IMR-90 (cell line): Measurements from ENCODE around the gene IQCB1. TPM values are rescaled to one million over a fixed set of nuclear protein-coding genes. Genes with fewer than 3 reads are reported as not detected.

Experiments used
- ATAC-seq: fragments of 200-7000 bp; cut with Tn5 transposase; 2 replicates; pipeline ENCODE4 v1.9.1; 2020; ENCODE audit warnings: low read depth, mild to moderate bottlenecking, moderate library complexity
- BruUV-seq: library from RNA; stranded (reverse); fragments of 400-500 nt; replicated peaks from 2 replicates; lab custom pipeline; 2021; lab: Mats Ljungman, UMichigan
- CTCF ChIA-PET: fragments of 300-600 bp; formaldehyde crosslinking; extraction: SDS; loops from one replicate; lab custom pipeline; 2021; ENCODE audit warnings: antibody characterized with exemption; lab: Yijun Ruan, JAX
- POLR2A ChIA-PET: fragments of 300-600 bp; sonication (Branson Sonifier 250); formaldehyde crosslinking; loops from one replicate; lab custom pipeline; 2022; ENCODE audit warnings: antibody characterized with exemption; ENCODE audit not compliant: unreplicated experiment; lab: Charles Lee
- DNase-seq: peaks from one replicate; pipeline ENCODE4 v3.0.0; 2013
- H2AFZ ChIP-seq: replicated peaks from 2 replicates; pipeline ENCODE3; 2013; ENCODE audit warnings: low read length, mild to moderate bottlenecking; ENCODE audit not compliant: poor library complexity
- H2AK5ac ChIP-seq: 2 replicates; pipeline ENCODE4 v1.6.1; 2013; ENCODE audit warnings: low read depth, low read length, inconsistent platforms
- H2AK9ac ChIP-seq: replicated peaks from 2 replicates; pipeline ENCODE3; 2013; ENCODE audit warnings: mild to moderate bottlenecking, low read depth, low read length, moderate library complexity; ENCODE audit not compliant: poor library complexity
- H2BK120ac ChIP-seq: 2 replicates; pipeline ENCODE4 v1.6.1; 2013; ENCODE audit warnings: low read depth, low read length, inconsistent platforms
- H2BK15ac ChIP-seq: 3 replicates; pipeline ENCODE4 v1.6.1; 2013; ENCODE audit warnings: low read depth, low read length, inconsistent platforms
- H2BK20ac ChIP-seq: 2 replicates; pipeline ENCODE4 v1.6.1; 2013; ENCODE audit warnings: low read depth, mild to moderate bottlenecking, inconsistent platforms, low read length, moderate library complexity
- H2BK5ac ChIP-seq: 2 replicates; pipeline ENCODE4 v1.6.1; 2013; ENCODE audit warnings: mild to moderate bottlenecking, low read depth, low read length, inconsistent platforms; ENCODE audit not compliant: poor library complexity, severe bottlenecking
- H3K14ac ChIP-seq: replicated peaks from 2 replicates; pipeline ENCODE4 v1.6.1; 2013; ENCODE audit warnings: low read depth, low read length, inconsistent platforms
- H3K18ac ChIP-seq: 2 replicates; pipeline ENCODE4 v1.6.1; 2013; ENCODE audit warnings: low read depth, low read length, control low read depth
- H3K23ac ChIP-seq: 2 replicates; pipeline ENCODE4 v1.6.1; 2013; ENCODE audit warnings: low read depth, low read length, inconsistent platforms
- H3K27ac ChIP-seq: 2 replicates; pipeline ENCODE4 v1.5.1; 2013; ENCODE audit warnings: mild to moderate bottlenecking, control low read depth, low read length; ENCODE audit not compliant: insufficient read depth
- H3K27me3 ChIP-seq: 2 replicates; pipeline ENCODE4 v1.6.1; 2013; ENCODE audit warnings: low read length; ENCODE audit not compliant: control insufficient read depth, insufficient read depth
- H3K36me3 ChIP-seq: 2 replicates; pipeline ENCODE4 v1.6.1; 2013; ENCODE audit warnings: low read length, mixed read lengths; ENCODE audit not compliant: control insufficient read depth, insufficient read depth
- H3K4ac ChIP-seq: 2 replicates; pipeline ENCODE4 v1.6.1; 2013; ENCODE audit warnings: low read depth, low read length, inconsistent platforms
- H3K4me1 ChIP-seq: 2 replicates; pipeline ENCODE4 v1.6.1; 2013; ENCODE audit warnings: low read length, mixed read lengths; ENCODE audit not compliant: control insufficient read depth, insufficient read depth
- H3K4me2 ChIP-seq: 2 replicates; pipeline ENCODE4 v1.6.1; 2013; ENCODE audit warnings: low read depth, mild to moderate bottlenecking, control low read depth, low read length, moderate library complexity
- H3K4me3 ChIP-seq: 2 replicates; pipeline ENCODE4 v1.5.1; 2013; ENCODE audit warnings: low read depth, mild to moderate bottlenecking, control low read depth, low read length, moderate library complexity; ENCODE audit not compliant: insufficient read depth
- H3K56ac ChIP-seq: 2 replicates; pipeline ENCODE4 v1.6.1; 2013; ENCODE audit warnings: low read length, inconsistent platforms; ENCODE audit not compliant: insufficient read depth; ENCODE audit errors: extremely low read depth
- H3K79me1 ChIP-seq, 2 experiments: 2 replicates each; pipeline ENCODE4 v1.6.1; 2013; ENCODE audit warnings: low read length in 2 of 2, inconsistent platforms in 1 of 2, low read depth in 1 of 2
- H3K9ac ChIP-seq: 2 replicates; pipeline ENCODE4 v1.6.1; 2013; ENCODE audit warnings: low read depth, low read length, control low read depth
- H3K9me1 ChIP-seq: 2 replicates; pipeline ENCODE4 v1.6.1; 2013; ENCODE audit warnings: low read length, inconsistent platforms; ENCODE audit not compliant: insufficient read depth
- H3K9me3 ChIP-seq: 2 replicates; pipeline ENCODE4 v1.6.1; 2013; ENCODE audit warnings: low read length; ENCODE audit not compliant: control insufficient read depth, insufficient read depth
- H4K20me1 ChIP-seq: 2 replicates; pipeline ENCODE4 v1.6.1; 2013; ENCODE audit warnings: low read length, inconsistent platforms; ENCODE audit not compliant: insufficient read depth
- H4K5ac ChIP-seq: 2 replicates; pipeline ENCODE4 v1.6.1; 2013; ENCODE audit warnings: mild to moderate bottlenecking, low read depth, low read length, control low read depth
- H4K8ac ChIP-seq, 2 experiments: 2 replicates each; pipeline ENCODE4 v1.6.1; 2013; ENCODE audit warnings: low read depth in 2 of 2, low read length in 2 of 2, control low read depth in 1 of 2, inconsistent platforms in 1 of 2
- H4K91ac ChIP-seq: 2 replicates; pipeline ENCODE4 v1.6.1; 2013; ENCODE audit warnings: low read depth, low read length, inconsistent platforms; ENCODE audit not compliant: insufficient read depth
- BHLHE40 ChIP-seq: fragments of 150-350 bp; IDR thresholded peaks from 2 replicates; pipeline ENCODE4 v1.6.1; 2016; ENCODE audit warnings: mild to moderate bottlenecking, low read depth, low read length
- CEBPB ChIP-seq: IDR thresholded peaks from 2 replicates; pipeline ENCODE4 v1.6.1; 2012; ENCODE audit warnings: low read depth, low read length, improper control_type of control experiment
- CHD1 ChIP-seq: IDR thresholded peaks from 2 replicates; pipeline ENCODE4 v1.6.1; 2012; ENCODE audit warnings: low read depth, low read length, improper control_type of control experiment
- FOS ChIP-seq: fragments of 150-350 bp; IDR thresholded peaks from 2 replicates; pipeline ENCODE4 v1.6.1; 2016; ENCODE audit warnings: low read depth, low read length
- MAFK ChIP-seq: IDR thresholded peaks from 2 replicates; pipeline ENCODE4 v1.6.1; 2012; ENCODE audit warnings: low read depth, low read length, improper control_type of control experiment
- MAZ ChIP-seq: IDR thresholded peaks from 2 replicates; pipeline ENCODE4 v1.6.1; 2012; ENCODE audit warnings: low read depth, mild to moderate bottlenecking, low read length, improper control_type of control experiment, moderate library complexity, borderline replicate concordance
- MXI1 ChIP-seq: IDR thresholded peaks from 2 replicates; pipeline ENCODE4 v1.6.1; 2012; ENCODE audit warnings: low read depth, mild to moderate bottlenecking, low read length, moderate library complexity, borderline replicate concordance
- NFE2L2 ChIP-seq: fragments of 150-350 bp; IDR thresholded peaks from 2 replicates; pipeline ENCODE4 v1.6.1; 2016; ENCODE audit warnings: low read depth, mild to moderate bottlenecking, low read length
- POLR2A ChIP-seq: IDR thresholded peaks from 2 replicates; pipeline ENCODE4 v1.6.1; 2012; ENCODE audit warnings: mild to moderate bottlenecking, low read depth, low read length
- RAD21 ChIP-seq: IDR thresholded peaks from 2 replicates; pipeline ENCODE4 v1.6.1; 2012; ENCODE audit warnings: low read length, improper control_type of control experiment
- RCOR1 ChIP-seq: IDR thresholded peaks from 2 replicates; pipeline ENCODE4 v1.6.1; 2012; ENCODE audit warnings: mild to moderate bottlenecking, low read length, improper control_type of control experiment; ENCODE audit not compliant: insufficient replicate concordance
- RFX5 ChIP-seq: IDR thresholded peaks from 2 replicates; pipeline ENCODE4 v1.8.0; 2012; ENCODE audit warnings: low read depth, mild to moderate bottlenecking, low read length, moderate library complexity
- SMC3 ChIP-seq: fragments of 150-350 bp; IDR thresholded peaks from 2 replicates; pipeline ENCODE4 v1.6.1; 2016; ENCODE audit warnings: low read depth, mild to moderate bottlenecking, antibody characterized with exemption, low read length, moderate library complexity
- WGBS, 2 experiments: methylation state at CpG; one replicate each; pipeline versions ENCODE4 v1.1.5 to v1.1.7; 2013; ENCODE audit warnings: missing lambda C conversion rate in 2 of 2; ENCODE audit not compliant: insufficient read length in 1 of 2; ENCODE audit errors: extremely low coverage in 2 of 2; 5-methylcytosine and 5-hydroxymethylcytosine counted together
- dilution Hi-C: fragments of 300-500 bp; cut with HindIII; formaldehyde crosslinking; loops from one replicate; pipeline ENCODE4 v1.14.3; 2018; ENCODE audit warnings: low sequenced_read_pairs; ENCODE audit not compliant: unreplicated experiment
- in situ Hi-C: fragments of 300-500 bp; cut with MboI; formaldehyde crosslinking; loops from 3 replicates; pipeline ENCODE4 v1.14.3; 2019; ENCODE audit warnings: low sequenced_read_pairs, inconsistent platforms, mixed read lengths
- intact Hi-C: fragments of 100-400 bp; cut with micrococcal nuclease; formaldehyde crosslinking; loops from 2 replicates; pipeline ENCODE4 v1.10.0; 2022
- polyA plus RNA-seq, 3 experiments: library from polyadenylated mRNA; depleted of rRNA; stranded (reverse); fragments of >200 nt; gene quantifications; 2 replicates each; pipeline ENCODE4 v1.2.3, GENCODE V29; 2012; ENCODE audit warnings: low replicate concordance in 1 of 3
- total RNA-seq: library from RNA; depleted of rRNA; stranded (reverse); fragments of >200 nt; gene quantifications from 2 replicates; pipeline ENCODE4 v1.2.3, GENCODE V29; 2012
- TF ChIP-seq, protein P1 (sequence below): fragments of 150-350 bp; IDR thresholded peaks from 2 replicates; pipeline ENCODE4 v1.6.1; 2016; ENCODE audit warnings: low read depth, mild to moderate bottlenecking, low read length, moderate library complexity, borderline replicate concordance
- TF ChIP-seq, protein P2 (sequence below): fragments of 150-350 bp; IDR thresholded peaks from 2 replicates; pipeline ENCODE4 v1.6.1; 2017; ENCODE audit warnings: mild to moderate bottlenecking, antibody characterized with exemption, low read length, low read depth
- TF ChIP-seq, protein P3 (sequence below): conservative IDR thresholded peaks from 2 replicates; pipeline ENCODE4 v1.5.1; 2012; ENCODE audit warnings: mild to moderate bottlenecking, low read depth, low read length, improper control_type of control experiment

The IQCB1 gene
- total and polyA plus RNA-seq, 2 of the 4 experiments (the other 2 are of a cell fraction), result 13.5 to 18.3 TPM

DNA sequence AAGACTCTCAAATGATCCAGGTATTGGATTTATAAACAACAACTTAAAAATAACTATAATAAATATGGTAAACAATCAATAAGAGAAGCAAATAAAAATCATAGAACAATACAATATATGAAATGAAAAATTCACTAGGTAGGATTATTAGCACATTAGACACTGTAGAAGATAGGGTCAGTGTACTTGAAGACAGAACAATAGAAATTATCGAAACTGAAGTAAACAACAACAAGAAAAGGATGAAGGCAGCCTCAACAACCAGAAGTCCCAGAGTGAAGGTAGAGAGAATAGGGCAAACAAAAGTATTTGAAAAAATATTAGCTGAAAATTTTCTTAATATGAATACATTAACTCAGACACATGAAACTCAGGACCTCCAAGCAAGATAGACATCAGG is 11.9 kb downstream of the IQCB1 start:
- BruUV-seq, result no TSS peak
- no peak overlapping the region for H3K4me2 ChIP-seq
- no peaks in the 10 kb centered on the region for H3K27me3 ChIP-seq
- no peaks in the 10 kb centered on the region; the same call in 1 of the 2 replicates for H3K4me1 ChIP-seq
- ChIA-PET POLR2A (no interaction called here), CTCF (no interaction called here)
- no peak overlapping the region for H3K14ac ChIP-seq
- no peak overlapping the region for H3K9ac ChIP-seq
- no peak overlapping the region for H2BK15ac ChIP-seq
- H3K18ac ChIP-seq, result no peak overlapping the region
- no peak overlapping the region for H4K8ac ChIP-seq
- no CpG with 5 or more reads among the region's 1 CpG for WGBS, 2 experiments
- no peak overlapping the region for H4K91ac ChIP-seq
- H3K56ac ChIP-seq, result no peak overlapping the region
- peaks cover 13 to 14% of the 10 kb centered on the region in 2 experiments; a peak in 3 of 4 replicates for H3K79me1 ChIP-seq
- H2AFZ ChIP-seq, result no peak overlapping the region
- ATAC-seq, result no peak
- no peak overlapping the region for H2AK5ac ChIP-seq
- intact Hi-C loops, result no loop called here
- H3K4me3 ChIP-seq, result no peak overlapping the region
- H2AK9ac ChIP-seq, result no peak overlapping the region
- H2BK5ac ChIP-seq, result no peak overlapping the region
- no peak overlapping the region for H2BK120ac ChIP-seq
- H3K23ac ChIP-seq, result no peak overlapping the region
- H4K20me1 ChIP-seq, result no peaks in the 10 kb centered on the region; the same call in 1 of the 2 replicates
- DNase-seq, result no peak
- H4K5ac ChIP-seq, result no peak overlapping the region
- no peak overlapping the region for H3K27ac ChIP-seq
- H3K4ac ChIP-seq, result no peak overlapping the region
- no peak for TF ChIP-seq RCOR1
- TF ChIP-seq CHD1, result no peak
- no peak for TF ChIP-seq SMC3
- no peak for TF ChIP-seq RAD21
- TF ChIP-seq, protein P1, sequence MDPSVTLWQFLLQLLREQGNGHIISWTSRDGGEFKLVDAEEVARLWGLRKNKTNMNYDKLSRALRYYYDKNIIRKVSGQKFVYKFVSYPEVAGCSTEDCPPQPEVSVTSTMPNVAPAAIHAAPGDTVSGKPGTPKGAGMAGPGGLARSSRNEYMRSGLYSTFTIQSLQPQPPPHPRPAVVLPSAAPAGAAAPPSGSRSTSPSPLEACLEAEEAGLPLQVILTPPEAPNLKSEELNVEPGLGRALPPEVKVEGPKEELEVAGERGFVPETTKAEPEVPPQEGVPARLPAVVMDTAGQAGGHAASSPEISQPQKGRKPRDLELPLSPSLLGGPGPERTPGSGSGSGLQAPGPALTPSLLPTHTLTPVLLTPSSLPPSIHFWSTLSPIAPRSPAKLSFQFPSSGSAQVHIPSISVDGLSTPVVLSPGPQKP, result no peak
- no peak for TF ChIP-seq MAFK
- no peak for TF ChIP-seq RFX5
- TF ChIP-seq POLR2A, result no peak
- TF ChIP-seq, protein P2, sequence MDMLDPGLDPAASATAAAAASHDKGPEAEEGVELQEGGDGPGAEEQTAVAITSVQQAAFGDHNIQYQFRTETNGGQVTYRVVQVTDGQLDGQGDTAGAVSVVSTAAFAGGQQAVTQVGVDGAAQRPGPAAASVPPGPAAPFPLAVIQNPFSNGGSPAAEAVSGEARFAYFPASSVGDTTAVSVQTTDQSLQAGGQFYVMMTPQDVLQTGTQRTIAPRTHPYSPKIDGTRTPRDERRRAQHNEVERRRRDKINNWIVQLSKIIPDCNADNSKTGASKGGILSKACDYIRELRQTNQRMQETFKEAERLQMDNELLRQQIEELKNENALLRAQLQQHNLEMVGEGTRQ, result no peak
- no peak for TF ChIP-seq CEBPB
- no peak for TF ChIP-seq FOS
- TF ChIP-seq, protein P3, sequence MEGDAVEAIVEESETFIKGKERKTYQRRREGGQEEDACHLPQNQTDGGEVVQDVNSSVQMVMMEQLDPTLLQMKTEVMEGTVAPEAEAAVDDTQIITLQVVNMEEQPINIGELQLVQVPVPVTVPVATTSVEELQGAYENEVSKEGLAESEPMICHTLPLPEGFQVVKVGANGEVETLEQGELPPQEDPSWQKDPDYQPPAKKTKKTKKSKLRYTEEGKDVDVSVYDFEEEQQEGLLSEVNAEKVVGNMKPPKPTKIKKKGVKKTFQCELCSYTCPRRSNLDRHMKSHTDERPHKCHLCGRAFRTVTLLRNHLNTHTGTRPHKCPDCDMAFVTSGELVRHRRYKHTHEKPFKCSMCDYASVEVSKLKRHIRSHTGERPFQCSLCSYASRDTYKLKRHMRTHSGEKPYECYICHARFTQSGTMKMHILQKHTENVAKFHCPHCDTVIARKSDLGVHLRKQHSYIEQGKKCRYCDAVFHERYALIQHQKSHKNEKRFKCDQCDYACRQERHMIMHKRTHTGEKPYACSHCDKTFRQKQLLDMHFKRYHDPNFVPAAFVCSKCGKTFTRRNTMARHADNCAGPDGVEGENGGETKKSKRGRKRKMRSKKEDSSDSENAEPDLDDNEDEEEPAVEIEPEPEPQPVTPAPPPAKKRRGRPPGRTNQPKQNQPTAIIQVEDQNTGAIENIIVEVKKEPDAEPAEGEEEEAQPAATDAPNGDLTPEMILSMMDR, result no peak
- TF ChIP-seq NFE2L2, result no peak
- no peak for TF ChIP-seq BHLHE40
- no peak for TF ChIP-seq MAZ
- TF ChIP-seq MXI1, result no peak
- no peak overlapping the region for H2BK20ac ChIP-seq
- peaks cover 12% of the 10 kb centered on the region for H3K36me3 ChIP-seq
- H3K9me3 ChIP-seq, result peaks cover 2% of the 10 kb centered on the region
- H3K9me1 ChIP-seq, result no peaks in the 10 kb centered on the region
- in situ Hi-C loops, result no loop called here
- dilution Hi-C loops, result no loop called here
